Measurements from ENCODE around the gene CCDC8. TPM values are rescaled to one million over a fixed set of nuclear protein-coding genes. Genes with fewer than 3 reads are reported as not detected.
A peak's percentile ranks its signal among the peaks of the same experiment; 100 is the strongest.

Gene CCDC8
- total and polyA plus RNA-seq, 2 of the 4 experiments (the other 2 are of a cell fraction), result 9.3 to 10.2 TPM

GRCh38 chr19:46412650-46413261, 608 bp downstream of the CCDC8 start:
- Histone ChIP-seq H3K18ac (ENCODE audit: low read depth, low read length) (peak overlapping the region; percentile 61), H3K4me3 (ENCODE audit: insufficient read depth, low read depth, low read length) (peak overlapping the region; percentile 57), H3K27me3 (ENCODE audit: control insufficient read depth, insufficient read depth, low read length) (peaks cover 3% of the 10 kb centered on the region; the same call in 1 of the 2 replicates), H2AK9ac (replicated peaks; ENCODE audit: low read depth, low read length, poor library complexity) (peak overlapping the region; percentile 78), H2AFZ (replicated peaks; ENCODE audit: low read length, poor library complexity) (peak overlapping the region; percentile 94), H2AK5ac (ENCODE audit: low read depth, low read length) (peak overlapping the region; percentile 94), H3K14ac (replicated peaks; ENCODE audit: low read depth, low read length) (peak overlapping the region; percentile 46), H2BK120ac (ENCODE audit: low read depth, low read length) (peak overlapping the region; percentile 4), H3K4ac (ENCODE audit: low read depth, low read length) (peak overlapping the region; percentile 53), H4K91ac (ENCODE audit: insufficient read depth, low read depth, low read length) (peak overlapping the region; percentile 36), H3K36me3 (ENCODE audit: control insufficient read depth, insufficient read depth, low read length) (peaks cover 6% of the 10 kb centered on the region; the same call in 1 of the 2 replicates), H3K4me2 (ENCODE audit: low read depth, low read length) (peak overlapping the region; percentile 86), H2BK15ac (ENCODE audit: low read depth, low read length) (peak overlapping the region; percentile 50; the same call in 2 of the 3 replicates), H3K23ac (ENCODE audit: low read depth, low read length) (peak overlapping the region; percentile 69; the same call in 1 of the 2 replicates), H3K9ac (ENCODE audit: low read depth, low read length) (peak overlapping the region; percentile 82), H3K56ac (ENCODE audit: extremely low read depth, insufficient read depth, low read length) (peak overlapping the region; percentile 22; the same call in 1 of the 2 replicates), H4K8ac (ENCODE audit: low read depth in 2 of 2, low read length in 2 of 2) (peak overlapping the region; percentile 66 to 82), H3K79me1 (ENCODE audit: low read depth in 1 of 2, low read length in 2 of 2) (peaks cover 20 to 34% of the 10 kb centered on the region in 2 experiments; a peak in 3 of 4 replicates), H4K5ac (ENCODE audit: low read depth, low read length) (peak overlapping the region; percentile 87), H2BK5ac (ENCODE audit: low read depth, low read length, poor library complexity, severe bottlenecking) (peak overlapping the region; percentile 52), H4K20me1 (ENCODE audit: insufficient read depth, low read length) (peaks cover 7% of the 10 kb centered on the region), H2BK20ac (ENCODE audit: low read depth, low read length) (no peak overlapping the region), H3K9me1 (ENCODE audit: insufficient read depth, low read length) (peaks cover 2% of the 10 kb centered on the region; the same call in 1 of the 2 replicates), H3K4me1 (ENCODE audit: control insufficient read depth, insufficient read depth, low read length) (peaks cover 18% of the 10 kb centered on the region), H3K9me3 (ENCODE audit: control insufficient read depth, insufficient read depth, low read length) (no peaks in the 10 kb centered on the region), H3K27ac (ENCODE audit: insufficient read depth, low read length) (peak overlapping the region; percentile 84)
- ATAC-seq (ENCODE audit: low read depth) (peak; percentile 1), DNase-seq (no peak)
- dilution Hi-C loops (cut with HindIII; ENCODE audit: low sequenced_read_pairs, unreplicated experiment), result no loop called here
- TSS peak; percentile 56 for BruUV-seq (replicated peaks)
- intact Hi-C loops (cut with micrococcal nuclease), result no loop called here
- ChIA-PET CTCF (no interaction called here), POLR2A (ENCODE audit: unreplicated experiment) (no interaction called here)
- TF ChIP-seq RFX5 (IDR thresholded peaks at IDR 0.05; ENCODE audit: low read depth, low read length), result no peak
- no peak for TF ChIP-seq RCOR1 (IDR thresholded peaks at IDR 0.05; ENCODE audit: insufficient replicate concordance, low read length)
- TF ChIP-seq FOS (IDR thresholded peaks at IDR 0.05; ENCODE audit: low read depth, low read length), result no peak
- WGBS, 2 experiments (ENCODE audit: extremely low coverage in 2 of 2, insufficient read length in 1 of 2), result 6% methylated on average over 7 of the region's 29 CpGs; no CpG with 5 or more reads in 1 of the 2 experiments
- in situ Hi-C loops (cut with MboI; ENCODE audit: low sequenced_read_pairs), result no loop called here

Measured in IMR-90 (cell line).